ENCODE data around the gene TTC34.

Gene TTC34

DNA sequence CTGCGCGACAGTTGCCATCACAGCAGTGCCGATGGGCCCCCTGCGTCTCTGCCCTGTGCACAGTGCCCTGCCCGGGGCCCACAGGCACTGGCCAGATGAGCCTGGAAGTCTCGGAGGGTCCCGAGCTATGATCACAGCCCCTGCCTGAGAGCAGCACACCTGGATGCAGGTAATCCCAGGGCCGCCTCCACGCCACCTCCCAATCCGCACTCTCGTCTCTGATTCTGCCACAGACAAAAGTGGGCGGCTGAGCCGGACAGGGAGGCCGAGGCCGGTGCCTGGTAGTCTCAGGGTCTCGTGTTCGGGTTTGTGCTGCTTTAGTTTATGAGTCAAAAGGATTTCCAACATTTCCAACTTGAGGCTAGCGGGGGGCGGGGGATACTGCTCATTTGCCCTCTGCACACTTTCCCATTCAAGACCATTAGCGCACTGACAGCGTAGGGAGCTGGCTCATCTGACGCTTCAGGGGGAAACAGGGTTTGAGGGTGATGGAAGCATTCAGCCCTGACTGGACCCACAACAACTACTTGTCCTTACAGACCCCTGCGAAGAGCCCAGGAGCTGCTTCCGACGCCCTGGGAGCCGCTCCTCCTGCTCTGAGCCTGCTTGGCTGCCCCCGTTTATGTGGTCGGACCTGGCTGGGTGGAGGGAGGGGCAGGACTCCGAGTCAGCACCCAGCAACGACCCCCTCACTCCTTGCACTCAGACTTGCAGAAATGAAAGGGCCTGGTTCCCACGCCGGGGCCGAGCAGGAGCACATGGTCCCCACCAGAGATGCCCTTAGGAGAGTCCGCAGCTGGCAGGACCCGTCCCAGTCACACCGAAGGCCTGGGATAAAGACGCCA, 1.8 kb upstream of the TTC34 start:
- no peaks in the 10 kb centered on the region for H3K4me1 ChIP-seq (ENCODE audit: low read length)
- H4K20me1 ChIP-seq (ENCODE audit: insufficient read depth, low read length) = no peaks in the 10 kb centered on the region
- H3K27me3 ChIP-seq (ENCODE audit: low read depth, low read length) = no peaks in the 10 kb centered on the region
- TF ChIP-seq EZH2phosphoT487 (IDR thresholded peaks at IDR 0.05; ENCODE audit: low read depth) = no peak
- TF ChIP-seq CTCF (IDR thresholded peaks at IDR 0.05; ENCODE audit: low read depth, low read length) = no peak
- no peak overlapping the region for H3K9ac ChIP-seq (ENCODE audit: low read length)
- H3K9me3 ChIP-seq (ENCODE audit: insufficient read depth, low read length) = no peaks in the 10 kb centered on the region
- no peaks in the 10 kb centered on the region for H3K79me2 ChIP-seq (ENCODE audit: low read length)
- no peak overlapping the region for H3K4me3 ChIP-seq (ENCODE audit: low read length)
- no peaks in the 10 kb centered on the region for H3K36me3 ChIP-seq (replicated peaks; ENCODE audit: low read depth, low read length)
- H3K4me2 ChIP-seq (ENCODE audit: low read length) = no peak overlapping the region
- H2AFZ ChIP-seq (ENCODE audit: low read depth, low read length) = no peak overlapping the region
- no peak overlapping the region for H3K27ac ChIP-seq (ENCODE audit: low read length)

- Histone ChIP-seq H2AFZ (ENCODE audit: low read depth, low read length) (no peak overlapping the region), H3K9ac (ENCODE audit: low read length) (no peak overlapping the region), H3K27me3 (ENCODE audit: low read depth, low read length) (no peaks in the 10 kb centered on the region), H3K4me2 (ENCODE audit: low read length) (no peak overlapping the region), H3K79me2 (ENCODE audit: low read length) (no peaks in the 10 kb centered on the region), H3K4me1 (ENCODE audit: low read length) (no peaks in the 10 kb centered on the region), H3K4me3 (ENCODE audit: low read length) (no peak overlapping the region), H3K27ac (ENCODE audit: low read length) (no peak overlapping the region), H3K9me3 (ENCODE audit: insufficient read depth, low read length) (no peaks in the 10 kb centered on the region), H3K36me3 (replicated peaks; ENCODE audit: low read depth, low read length) (no peaks in the 10 kb centered on the region), H4K20me1 (ENCODE audit: insufficient read depth, low read length) (no peaks in the 10 kb centered on the region)
- TF ChIP-seq EZH2phosphoT487 (IDR thresholded peaks at IDR 0.05; ENCODE audit: low read depth) (no peak), CTCF (IDR thresholded peaks at IDR 0.05; ENCODE audit: low read depth, low read length) (no peak)
Observed at GRCh38 chr1:2802421-2802961, 998 bp upstream of the TTC34 start.

DNA sequence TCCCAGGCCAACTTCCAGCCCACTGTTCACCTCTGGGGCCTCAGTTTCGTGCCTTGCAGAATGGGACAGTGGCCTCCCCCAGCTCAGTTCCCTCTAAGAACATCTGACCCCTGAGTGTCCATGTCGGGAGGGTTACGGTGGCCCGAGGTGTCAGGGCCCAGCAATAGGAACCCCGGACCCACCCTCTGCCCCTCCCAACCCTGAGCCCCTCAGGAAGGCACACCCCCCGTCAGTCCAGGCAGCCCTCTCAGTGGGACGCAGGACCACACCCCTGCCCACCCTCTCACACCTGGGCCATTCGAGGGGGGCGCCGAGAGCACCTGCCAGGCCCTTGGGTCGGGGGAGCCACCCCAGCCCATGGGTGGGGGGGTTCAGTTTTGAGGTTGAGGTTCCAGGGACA, 447 bp downstream of the TTC34 start:
- Histone ChIP-seq H3K27me3 (ENCODE audit: low read depth, low read length) (no peaks in the 10 kb centered on the region), H3K4me3 (ENCODE audit: low read length) (no peak overlapping the region), H4K20me1 (ENCODE audit: insufficient read depth, low read length) (no peaks in the 10 kb centered on the region), H3K4me2 (ENCODE audit: low read length) (no peak overlapping the region), H3K36me3 (replicated peaks; ENCODE audit: low read depth, low read length) (no peaks in the 10 kb centered on the region), H2AFZ (ENCODE audit: low read depth, low read length) (no peak overlapping the region), H3K27ac (ENCODE audit: low read length) (no peak overlapping the region), H3K79me2 (ENCODE audit: low read length) (no peaks in the 10 kb centered on the region), H3K9ac (ENCODE audit: low read length) (no peak overlapping the region), H3K4me1 (ENCODE audit: low read length) (no peaks in the 10 kb centered on the region), H3K9me3 (ENCODE audit: insufficient read depth, low read length) (no peaks in the 10 kb centered on the region)
- TF ChIP-seq CTCF (IDR thresholded peaks at IDR 0.05; ENCODE audit: low read depth, low read length) (no peak), EZH2phosphoT487 (IDR thresholded peaks at IDR 0.05; ENCODE audit: low read depth) (no peak)

DNA sequence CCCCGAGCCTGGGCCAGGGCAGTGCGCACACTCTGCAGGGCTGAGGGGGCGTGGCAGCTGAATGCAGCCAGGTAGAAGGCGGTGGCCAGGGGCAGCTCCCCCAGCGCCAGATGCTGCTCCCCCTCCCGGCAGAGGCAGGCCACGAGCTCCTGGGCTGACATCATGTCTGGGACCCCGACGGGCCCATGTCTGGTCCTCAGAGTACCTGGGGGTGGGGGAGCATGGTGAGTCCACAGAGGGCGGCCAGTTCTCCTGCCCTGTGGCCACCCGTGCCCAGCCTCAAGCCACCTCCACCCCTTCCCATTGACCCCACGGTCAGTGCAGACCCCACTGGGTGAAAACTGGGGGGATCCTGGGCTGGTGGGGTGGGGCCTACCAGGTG, 838 bp downstream of the TTC34 start:
- Histone ChIP-seq H3K9ac (ENCODE audit: low read length) (no peak overlapping the region), H3K4me2 (ENCODE audit: low read length) (no peak overlapping the region), H3K27ac (ENCODE audit: low read length) (no peak overlapping the region), H3K4me1 (ENCODE audit: low read length) (no peaks in the 10 kb centered on the region), H3K9me3 (ENCODE audit: insufficient read depth, low read length) (no peaks in the 10 kb centered on the region), H3K36me3 (replicated peaks; ENCODE audit: low read depth, low read length) (no peaks in the 10 kb centered on the region), H3K4me3 (ENCODE audit: low read length) (no peak overlapping the region), H3K79me2 (ENCODE audit: low read length) (no peaks in the 10 kb centered on the region), H4K20me1 (ENCODE audit: insufficient read depth, low read length) (no peaks in the 10 kb centered on the region), H3K27me3 (ENCODE audit: low read depth, low read length) (no peaks in the 10 kb centered on the region), H2AFZ (ENCODE audit: low read depth, low read length) (no peak overlapping the region)
- TF ChIP-seq EZH2phosphoT487 (IDR thresholded peaks at IDR 0.05; ENCODE audit: low read depth) (no peak), CTCF (IDR thresholded peaks at IDR 0.05; ENCODE audit: low read depth, low read length) (no peak)
